Measurements from ENCODE around the gene SOBP. TPM values are rescaled to one million over a fixed set of nuclear protein-coding genes. Genes with fewer than 3 reads are reported as not detected.

Gene SOBP
- polyA plus RNA-seq, 1 donor (not counting 4 experiments of a cell fraction or from before 2014, with no cell fraction given): not detected

DNA sequence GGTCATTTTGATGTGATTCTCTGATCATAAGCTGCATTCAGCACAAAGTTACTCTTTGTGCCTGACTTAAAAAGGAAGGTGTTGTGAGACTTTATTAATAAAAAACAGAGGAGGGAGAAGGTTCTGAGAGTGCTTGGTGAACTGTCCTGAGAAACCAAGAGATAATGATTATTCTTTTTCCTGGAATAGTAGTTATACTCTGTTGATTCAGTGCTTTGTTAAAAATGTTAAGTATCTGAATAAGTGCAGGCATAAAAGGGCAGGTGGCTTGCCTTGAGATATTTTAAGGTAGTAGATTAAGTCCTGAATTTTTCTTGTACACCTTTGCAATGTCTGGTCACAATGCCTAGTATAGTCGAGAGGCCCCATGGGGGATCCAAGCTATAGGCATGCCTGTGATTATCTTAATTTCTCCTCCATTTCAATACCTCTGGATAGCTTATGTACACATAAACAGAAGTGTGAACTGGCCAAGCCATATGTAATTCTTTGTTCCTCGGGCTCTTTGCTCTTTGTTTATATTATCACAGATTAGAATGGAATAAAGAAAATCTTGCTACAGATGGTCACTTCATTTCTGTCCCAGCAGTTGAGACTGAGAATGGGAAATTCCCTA lies 50.0 kb downstream of the SOBP start:
- dilution Hi-C loops (cut with MboI; ENCODE audit: extremely low pct_ligation_motif_present, low sequenced_read_pairs): no loop called here
- FAIRE-seq (no peak), DNase-seq (ENCODE audit: low read depth, low spot score) (no peak)
- Histone ChIP-seq H3K36me3 (ENCODE audit: control insufficient read depth in 2 of 2, extremely low read depth in 1 of 2, insufficient read depth in 2 of 2, low read length in 2 of 2) (no peaks in the 10 kb centered on the region), H3K27ac (ENCODE audit: control insufficient read depth, insufficient read depth, low read length) (no peak overlapping the region), H3K9me1 (ENCODE audit: control insufficient read depth, extremely low read depth, insufficient read depth, low read length) (no peaks in the 10 kb centered on the region), H3K27me3 (ENCODE audit: control insufficient read depth, extremely low read depth, insufficient read depth, low read length) (peaks cover 15% of the 10 kb centered on the region), H3K9me3 (ENCODE audit: control insufficient read depth, low read depth, low read length) (no peaks in the 10 kb centered on the region), H2AFZ (ENCODE audit: control insufficient read depth, low read length) (no peak overlapping the region), H3K4me1 (ENCODE audit: control insufficient read depth, extremely low read depth, insufficient read depth, low read length) (no peaks in the 10 kb centered on the region), H3K9ac (ENCODE audit: control insufficient read depth, extremely low read depth, insufficient read depth, low read length) (no peak overlapping the region), H4K20me1 (ENCODE audit: control insufficient read depth, extremely low read depth, insufficient read depth, low read length) (no peaks in the 10 kb centered on the region), H3K4me2 (ENCODE audit: control insufficient read depth, extremely low read depth, insufficient read depth, low read depth, low read length) (no peak overlapping the region), H3K79me2 (ENCODE audit: control insufficient read depth, insufficient read depth, low read length) (no peaks in the 10 kb centered on the region), H3K4me3 (ENCODE audit: control insufficient read depth in 2 of 3, extremely low read depth in 1 of 3, insufficient read depth in 2 of 3, low read depth in 1 of 3, low read length in 3 of 3) (no peak overlapping the region)
- no peak for TF ChIP-seq EZH2 (IDR thresholded peaks at IDR 0.05; ENCODE audit: low read length)
- TF ChIP-seq, protein P1, sequence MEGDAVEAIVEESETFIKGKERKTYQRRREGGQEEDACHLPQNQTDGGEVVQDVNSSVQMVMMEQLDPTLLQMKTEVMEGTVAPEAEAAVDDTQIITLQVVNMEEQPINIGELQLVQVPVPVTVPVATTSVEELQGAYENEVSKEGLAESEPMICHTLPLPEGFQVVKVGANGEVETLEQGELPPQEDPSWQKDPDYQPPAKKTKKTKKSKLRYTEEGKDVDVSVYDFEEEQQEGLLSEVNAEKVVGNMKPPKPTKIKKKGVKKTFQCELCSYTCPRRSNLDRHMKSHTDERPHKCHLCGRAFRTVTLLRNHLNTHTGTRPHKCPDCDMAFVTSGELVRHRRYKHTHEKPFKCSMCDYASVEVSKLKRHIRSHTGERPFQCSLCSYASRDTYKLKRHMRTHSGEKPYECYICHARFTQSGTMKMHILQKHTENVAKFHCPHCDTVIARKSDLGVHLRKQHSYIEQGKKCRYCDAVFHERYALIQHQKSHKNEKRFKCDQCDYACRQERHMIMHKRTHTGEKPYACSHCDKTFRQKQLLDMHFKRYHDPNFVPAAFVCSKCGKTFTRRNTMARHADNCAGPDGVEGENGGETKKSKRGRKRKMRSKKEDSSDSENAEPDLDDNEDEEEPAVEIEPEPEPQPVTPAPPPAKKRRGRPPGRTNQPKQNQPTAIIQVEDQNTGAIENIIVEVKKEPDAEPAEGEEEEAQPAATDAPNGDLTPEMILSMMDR (optimal IDR thresholded peaks at IDR 0.05 in 1 of 3, IDR thresholded peaks at IDR 0.05 in 1 of 3, conservative IDR thresholded peaks at IDR 0.05 in 1 of 3; ENCODE audit: extremely low read depth in 1 of 3, insufficient read depth in 2 of 3, low read length in 3 of 3): no peak

DNA sequence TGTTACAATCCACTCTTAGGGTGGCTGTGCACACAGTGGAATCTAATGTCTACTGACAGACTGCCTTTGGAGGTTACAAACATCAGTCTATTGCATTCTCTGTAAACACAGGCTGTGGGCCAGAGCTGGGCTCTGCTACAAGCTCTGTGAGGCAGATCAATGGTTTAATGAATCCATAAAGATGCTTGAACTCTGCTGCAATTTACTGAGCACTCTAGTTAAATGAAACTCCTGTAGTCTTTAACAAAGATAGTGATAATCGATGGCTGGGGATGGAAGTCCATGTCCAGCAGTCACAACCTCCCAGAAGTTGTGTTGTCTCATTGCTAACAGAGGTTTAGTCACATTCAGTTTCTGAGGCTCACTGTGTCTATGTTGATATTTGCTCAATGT lies 50.5 kb downstream of the SOBP start:
- H3K4me3 ChIP-seq (ENCODE audit: control insufficient read depth in 2 of 3, extremely low read depth in 1 of 3, insufficient read depth in 2 of 3, low read depth in 1 of 3, low read length in 3 of 3): no peak overlapping the region
- DNase-seq (ENCODE audit: low read depth, low spot score) (no peak), FAIRE-seq (no peak)
- no peaks in the 10 kb centered on the region for H3K9me1 ChIP-seq (ENCODE audit: control insufficient read depth, extremely low read depth, insufficient read depth, low read length)
- H3K4me1 ChIP-seq (ENCODE audit: control insufficient read depth, extremely low read depth, insufficient read depth, low read length): no peaks in the 10 kb centered on the region
- peaks cover 15% of the 10 kb centered on the region for H3K27me3 ChIP-seq (ENCODE audit: control insufficient read depth, extremely low read depth, insufficient read depth, low read length)
- H3K9me3 ChIP-seq (ENCODE audit: control insufficient read depth, low read depth, low read length): no peaks in the 10 kb centered on the region
- dilution Hi-C loops (cut with MboI; ENCODE audit: extremely low pct_ligation_motif_present, low sequenced_read_pairs): no loop called here
- no peaks in the 10 kb centered on the region for H3K36me3 ChIP-seq (ENCODE audit: control insufficient read depth in 2 of 2, extremely low read depth in 1 of 2, insufficient read depth in 2 of 2, low read length in 2 of 2)
- H3K79me2 ChIP-seq (ENCODE audit: control insufficient read depth, insufficient read depth, low read length): no peaks in the 10 kb centered on the region
- H3K4me2 ChIP-seq (ENCODE audit: control insufficient read depth, extremely low read depth, insufficient read depth, low read depth, low read length): no peak overlapping the region
- H2AFZ ChIP-seq (ENCODE audit: control insufficient read depth, low read length): no peak overlapping the region
- no peaks in the 10 kb centered on the region for H4K20me1 ChIP-seq (ENCODE audit: control insufficient read depth, extremely low read depth, insufficient read depth, low read length)
- no peak overlapping the region for H3K9ac ChIP-seq (ENCODE audit: control insufficient read depth, extremely low read depth, insufficient read depth, low read length)
- H3K27ac ChIP-seq (ENCODE audit: control insufficient read depth, insufficient read depth, low read length): no peak overlapping the region
- TF ChIP-seq, protein P1 (optimal IDR thresholded peaks at IDR 0.05 in 1 of 3, IDR thresholded peaks at IDR 0.05 in 1 of 3, conservative IDR thresholded peaks at IDR 0.05 in 1 of 3; ENCODE audit: extremely low read depth in 1 of 3, insufficient read depth in 2 of 3, low read length in 3 of 3): no peak
- no peak for TF ChIP-seq EZH2 (IDR thresholded peaks at IDR 0.05; ENCODE audit: low read length)
